Thyroid gland (tissue), 4 donors: ENCODE results near the gene IQSEC3.

Experiments used
- POLR2A ChIP-seq, 2 donors: fragments of 450-650 bp; IDR thresholded peaks; one replicate each; pipeline ENCODE4 v1.6.1; 2017; ENCODE audit warnings: antibody characterized with exemption in 2 of 2, mild to moderate bottlenecking in 2 of 2, moderate library complexity in 1 of 2
- TF ChIP-seq, protein P1 (sequence below), 6 experiments: fragments of 200-600 bp in 3 of 6; fragments of 450-650 bp in 3 of 6; sonication (generic) in 3 of 6; IDR thresholded peaks; one replicate each; pipeline ENCODE4 v1.5.1; 2016 to 2019; ENCODE audit warnings: antibody characterized with exemption in 6 of 6, mild to moderate bottlenecking in 2 of 6, inconsistent platforms in 1 of 6, moderate library complexity in 1 of 6

DNA sequence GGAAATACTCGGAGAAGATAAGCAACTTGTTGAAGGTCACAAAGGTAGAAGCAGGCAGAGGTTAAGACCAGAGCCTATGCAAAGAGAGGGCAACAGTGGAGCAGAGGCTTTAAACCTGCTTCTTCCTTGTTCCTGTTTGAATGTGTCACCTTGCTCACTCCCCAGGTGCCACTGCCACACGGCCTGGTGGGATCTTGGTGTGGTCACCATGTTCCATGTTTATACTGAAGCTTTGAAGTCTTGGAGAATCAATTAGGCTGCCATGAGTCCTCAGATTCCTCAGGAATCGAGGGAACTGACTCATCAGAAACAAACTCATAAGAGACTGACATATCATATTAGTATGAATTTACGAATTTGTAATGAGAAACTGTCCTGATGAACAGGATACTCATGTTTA is 46.8 kb downstream of the IQSEC3 start:
- TF ChIP-seq POLR2A (IDR thresholded peaks at IDR 0.05) = no peak
- TF ChIP-seq, protein P1, sequence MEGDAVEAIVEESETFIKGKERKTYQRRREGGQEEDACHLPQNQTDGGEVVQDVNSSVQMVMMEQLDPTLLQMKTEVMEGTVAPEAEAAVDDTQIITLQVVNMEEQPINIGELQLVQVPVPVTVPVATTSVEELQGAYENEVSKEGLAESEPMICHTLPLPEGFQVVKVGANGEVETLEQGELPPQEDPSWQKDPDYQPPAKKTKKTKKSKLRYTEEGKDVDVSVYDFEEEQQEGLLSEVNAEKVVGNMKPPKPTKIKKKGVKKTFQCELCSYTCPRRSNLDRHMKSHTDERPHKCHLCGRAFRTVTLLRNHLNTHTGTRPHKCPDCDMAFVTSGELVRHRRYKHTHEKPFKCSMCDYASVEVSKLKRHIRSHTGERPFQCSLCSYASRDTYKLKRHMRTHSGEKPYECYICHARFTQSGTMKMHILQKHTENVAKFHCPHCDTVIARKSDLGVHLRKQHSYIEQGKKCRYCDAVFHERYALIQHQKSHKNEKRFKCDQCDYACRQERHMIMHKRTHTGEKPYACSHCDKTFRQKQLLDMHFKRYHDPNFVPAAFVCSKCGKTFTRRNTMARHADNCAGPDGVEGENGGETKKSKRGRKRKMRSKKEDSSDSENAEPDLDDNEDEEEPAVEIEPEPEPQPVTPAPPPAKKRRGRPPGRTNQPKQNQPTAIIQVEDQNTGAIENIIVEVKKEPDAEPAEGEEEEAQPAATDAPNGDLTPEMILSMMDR (IDR thresholded peaks at IDR 0.05) = no peak
